PC-9 (cell line): Measurements from ENCODE around the gene EXOC7.

Experiments used
- CTCF ChIP-seq: fragments of 200-600 bp; sonication (generic); conservative IDR thresholded peaks from 2 replicates; pipeline ENCODE4 v1.6.1; 2017; ENCODE audit warnings: mixed run types, antibody characterized with exemption, mild to moderate bottlenecking, moderate library complexity
- EZH2 ChIP-seq: fragments of 200-600 bp; sonication (generic); IDR thresholded peaks from 2 replicates; pipeline ENCODE4 v1.8.0; 2017; ENCODE audit warnings: antibody characterized with exemption, low read depth

- no peak for TF ChIP-seq CTCF
- no peak for TF ChIP-seq EZH2
Measured at GRCh38 chr17:76053246-76054111, 50.1 kb downstream of the EXOC7 start.
